ENCODE measurements around the gene PDE9A.

PDE9A gene

DNA sequence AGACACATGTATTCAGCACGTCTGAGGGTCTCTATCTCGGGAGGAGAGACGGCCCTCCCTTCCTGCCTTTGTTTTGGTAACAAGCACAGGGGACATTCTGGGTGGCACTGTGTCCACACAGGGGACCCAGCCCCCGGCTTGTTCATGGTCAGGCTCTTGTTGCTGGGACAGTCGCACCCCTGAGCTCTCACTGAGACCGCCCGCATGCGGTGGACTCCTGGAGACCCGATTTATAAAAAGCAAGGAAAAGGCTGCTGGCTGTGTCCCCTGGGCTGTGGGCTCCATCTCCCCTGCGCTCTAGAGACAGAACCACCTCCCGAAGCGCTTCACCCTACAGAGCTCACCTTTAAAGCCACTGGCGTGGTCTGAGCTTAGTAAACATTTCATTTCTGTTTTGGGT is 122.5 kb downstream of the PDE9A start:
- H3K4me3 ChIP-seq (ENCODE audit: low read depth, low read length): no peak overlapping the region
- TF ChIP-seq, protein P1, sequence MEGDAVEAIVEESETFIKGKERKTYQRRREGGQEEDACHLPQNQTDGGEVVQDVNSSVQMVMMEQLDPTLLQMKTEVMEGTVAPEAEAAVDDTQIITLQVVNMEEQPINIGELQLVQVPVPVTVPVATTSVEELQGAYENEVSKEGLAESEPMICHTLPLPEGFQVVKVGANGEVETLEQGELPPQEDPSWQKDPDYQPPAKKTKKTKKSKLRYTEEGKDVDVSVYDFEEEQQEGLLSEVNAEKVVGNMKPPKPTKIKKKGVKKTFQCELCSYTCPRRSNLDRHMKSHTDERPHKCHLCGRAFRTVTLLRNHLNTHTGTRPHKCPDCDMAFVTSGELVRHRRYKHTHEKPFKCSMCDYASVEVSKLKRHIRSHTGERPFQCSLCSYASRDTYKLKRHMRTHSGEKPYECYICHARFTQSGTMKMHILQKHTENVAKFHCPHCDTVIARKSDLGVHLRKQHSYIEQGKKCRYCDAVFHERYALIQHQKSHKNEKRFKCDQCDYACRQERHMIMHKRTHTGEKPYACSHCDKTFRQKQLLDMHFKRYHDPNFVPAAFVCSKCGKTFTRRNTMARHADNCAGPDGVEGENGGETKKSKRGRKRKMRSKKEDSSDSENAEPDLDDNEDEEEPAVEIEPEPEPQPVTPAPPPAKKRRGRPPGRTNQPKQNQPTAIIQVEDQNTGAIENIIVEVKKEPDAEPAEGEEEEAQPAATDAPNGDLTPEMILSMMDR (IDR thresholded peaks at IDR 0.05; ENCODE audit: low read depth, low read length): no peak

DNA sequence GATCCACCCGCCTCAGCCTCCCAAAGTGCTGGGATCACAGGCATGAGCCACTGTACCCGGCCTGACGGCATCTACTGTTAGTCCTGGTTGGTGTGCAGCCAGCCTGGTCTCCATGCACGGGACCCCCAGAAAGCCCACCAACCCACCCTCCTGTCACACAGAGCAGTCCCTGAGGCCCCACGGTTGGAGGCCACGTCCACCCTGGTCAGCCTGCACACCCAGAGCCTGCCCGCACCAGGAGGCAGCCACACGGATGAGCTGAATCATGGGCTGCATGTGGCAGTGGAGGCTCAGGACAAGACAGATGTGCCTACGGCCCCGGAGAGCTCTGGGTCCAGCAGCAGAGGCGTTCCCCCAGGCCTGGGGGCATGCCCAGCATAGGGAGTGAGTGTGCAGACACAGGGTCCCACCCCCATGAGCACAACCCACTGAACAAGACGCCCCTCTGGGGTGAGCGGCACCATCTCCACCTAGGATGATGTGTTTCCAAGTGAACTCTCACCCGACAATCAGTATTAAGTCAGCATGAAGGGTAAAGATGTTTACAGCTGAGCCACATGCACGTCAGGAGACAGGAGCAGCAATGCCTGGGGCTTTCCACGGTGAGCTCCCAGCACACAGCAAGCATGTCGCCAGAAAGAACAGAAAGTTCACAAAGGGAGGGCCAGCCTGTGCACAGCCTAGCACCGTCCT is 123.8 kb downstream of the PDE9A start:
- TF ChIP-seq, protein P1 (IDR thresholded peaks at IDR 0.05; ENCODE audit: low read depth, low read length): no peak
- H3K4me3 ChIP-seq (ENCODE audit: low read depth, low read length): no peak overlapping the region

DNA sequence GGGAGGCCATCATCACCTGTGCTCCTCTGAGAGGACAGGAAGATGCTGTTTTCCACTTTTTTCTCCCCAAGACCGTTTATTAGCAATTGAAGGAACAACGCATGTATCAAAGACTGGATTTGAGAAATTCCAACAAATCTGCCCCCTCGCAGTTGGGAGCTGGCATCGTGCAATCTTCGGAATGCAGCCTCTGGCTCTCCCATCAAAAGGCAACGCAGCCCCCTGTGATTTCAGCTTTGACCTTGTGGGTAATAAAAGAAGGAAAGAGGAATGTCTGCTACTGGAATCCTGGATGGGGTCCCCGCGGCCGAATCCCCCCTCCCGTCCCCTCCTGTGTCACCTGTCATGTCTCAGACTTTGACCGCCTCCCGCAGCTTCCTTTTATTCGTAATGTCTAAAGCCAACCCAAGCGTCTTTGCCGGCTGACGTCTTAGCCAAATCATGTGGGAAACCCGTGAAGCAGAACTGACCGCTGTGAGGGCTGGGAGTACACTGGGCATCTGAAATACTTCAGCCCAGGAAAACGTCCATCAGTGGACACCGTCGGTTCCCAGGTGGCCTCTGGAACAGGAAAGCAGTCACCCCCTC is 124.4 kb downstream of the PDE9A start:
- H3K4me3 ChIP-seq (ENCODE audit: low read depth, low read length): no peak overlapping the region
- TF ChIP-seq, protein P1 (IDR thresholded peaks at IDR 0.05; ENCODE audit: low read depth, low read length): no peak

DNA sequence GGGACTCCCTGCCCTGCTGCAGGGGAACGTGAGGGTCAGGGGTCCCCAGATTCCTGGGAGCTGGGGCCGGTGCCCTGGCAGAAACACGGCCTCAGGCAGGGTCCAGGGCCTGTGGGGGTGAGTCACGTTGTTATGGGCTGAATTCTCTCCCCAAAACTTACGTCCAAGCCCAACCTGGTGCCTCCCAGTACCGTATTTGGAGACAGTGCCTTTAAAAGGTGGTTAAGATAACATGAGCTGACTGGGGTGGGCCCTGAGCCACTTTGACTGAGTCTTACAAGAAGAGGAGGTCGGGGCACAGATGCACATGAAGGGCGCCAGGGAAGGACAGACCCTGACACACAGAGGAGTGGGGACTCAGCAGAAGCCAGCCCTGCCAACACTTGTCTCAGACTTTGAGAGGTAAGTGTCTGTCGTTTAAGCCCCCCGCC is 126.0 kb downstream of the PDE9A start:
- no peak overlapping the region for H3K4me3 ChIP-seq (ENCODE audit: low read depth, low read length)
- TF ChIP-seq, protein P1 (IDR thresholded peaks at IDR 0.05; ENCODE audit: low read depth, low read length): no peak

DNA sequence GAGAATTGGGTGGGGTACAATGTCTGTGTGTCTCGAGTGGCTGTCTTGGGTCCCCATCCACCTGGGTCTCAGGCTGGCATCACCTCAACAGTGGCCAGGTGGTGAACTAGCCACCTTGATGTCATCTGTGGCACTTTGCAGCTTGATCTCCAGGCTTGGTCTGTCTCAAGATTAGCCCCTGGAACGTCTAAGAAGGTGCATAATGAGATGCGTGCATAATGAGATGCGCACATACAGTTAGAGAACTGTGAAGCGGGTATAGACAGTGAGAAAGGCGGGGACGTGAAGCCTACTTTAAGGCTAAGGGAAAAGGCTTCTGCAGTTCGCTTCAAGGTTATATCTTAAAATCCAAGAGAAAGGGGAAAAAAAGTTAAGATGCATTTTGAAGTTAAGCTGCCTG is 127.2 kb downstream of the PDE9A start:
- TF ChIP-seq, protein P1 (IDR thresholded peaks at IDR 0.05; ENCODE audit: low read depth, low read length): no peak
- no peak overlapping the region for H3K4me3 ChIP-seq (ENCODE audit: low read depth, low read length)

DNA sequence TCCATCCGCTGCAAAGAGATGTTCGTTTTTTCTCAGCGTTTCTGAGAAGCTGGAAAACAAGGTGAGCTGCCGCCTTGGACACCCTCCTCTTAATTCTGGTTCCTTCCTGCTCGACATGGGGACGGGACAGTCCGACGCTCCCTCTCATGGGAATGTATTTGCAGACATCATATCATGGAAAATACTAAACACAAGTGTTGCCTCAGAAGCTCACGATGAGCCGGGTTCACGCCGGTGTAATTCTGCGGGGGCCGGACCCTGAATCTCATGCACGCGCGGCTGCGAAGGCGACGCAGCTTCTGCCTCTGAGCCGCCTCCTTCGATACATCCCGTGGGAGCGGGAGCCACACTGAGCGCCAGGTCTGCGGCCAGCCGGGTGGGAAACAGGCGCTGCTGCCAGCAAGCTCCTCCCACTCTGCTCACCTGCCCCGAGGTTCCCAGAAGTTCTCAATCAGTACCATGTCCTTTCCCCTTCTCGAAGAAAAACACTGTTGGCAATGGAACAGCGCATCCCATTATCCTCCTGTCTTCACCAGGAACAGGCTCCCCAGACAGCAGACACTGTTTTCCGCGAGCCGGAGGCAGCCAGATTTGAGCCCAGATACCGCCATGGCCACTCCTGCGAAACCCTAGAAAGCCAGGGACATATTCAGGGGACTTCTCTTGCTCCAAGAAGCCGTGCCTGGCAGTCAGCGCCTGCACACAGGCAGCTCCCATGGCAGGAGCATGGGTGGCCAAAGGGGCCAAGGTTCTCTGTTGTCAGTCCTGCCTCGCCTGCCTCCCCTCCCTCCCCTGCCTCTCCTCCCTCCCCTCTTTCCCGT is 127.9 kb downstream of the PDE9A start:
- TF ChIP-seq, protein P1 (IDR thresholded peaks at IDR 0.05; ENCODE audit: low read depth, low read length): no peak
- no peak overlapping the region for H3K4me3 ChIP-seq (ENCODE audit: low read depth, low read length)
